Adrenal gland (tissue), 12 donors: ENCODE measurements around the gene GPC5. TPM values are rescaled to one million over a fixed set of nuclear protein-coding genes. Genes with fewer than 3 reads are reported as not detected.

Source experiments
- DNase-seq, 7 donors: peaks; one replicate each; pipeline ENCODE4 v3.0.0-alpha.2; 2019 to 2020
- H3K27ac ChIP-seq, 5 donors: fragments of 200-600 bp; sonication (generic) in 4 of 5; 1 replicate in 3 of 5; 2 replicates in 2 of 5; pipeline versions ENCODE4 v1.5.1 to v1.8.0; 2016 to 2020; ENCODE audit warnings: mild to moderate bottlenecking in 1 of 5
- H3K27me3 ChIP-seq: fragments of 200-600 bp; 2 replicates; pipeline ENCODE4 v1.8.0; 2021
- H3K36me3 ChIP-seq, 2 donors: fragments of 200-600 bp; replicated peaks in 1 of 2; 1 replicate in 1 of 2; 2 replicates in 1 of 2; pipeline versions ENCODE4 v1.5.1 to v1.8.0; 2018 to 2022
- H3K4me1 ChIP-seq, 2 donors: fragments of 200-600 bp; replicated peaks in 1 of 2; 1 replicate in 1 of 2; 2 replicates in 1 of 2; pipeline versions ENCODE4 v1.5.1 to v1.8.0; 2018 to 2021
- H3K4me3 ChIP-seq, 4 donors: fragments of 200-600 bp; sonication (generic) in 3 of 4; one replicate each; pipeline ENCODE4 v1.5.1; 2016 to 2018
- H3K9me3 ChIP-seq, 3 donors: fragments of 200-600 bp; sonication (generic) in 1 of 3; replicated peaks in 1 of 3; 1 replicate in 2 of 3; 2 replicates in 1 of 3; pipeline versions ENCODE4 v1.5.1 to v1.8.0; 2016 to 2021
- CTCF ChIP-seq, 6 experiments: fragments of 450-650 bp in 4 of 6; fragments of 200-600 bp in 2 of 6; sonication (generic) in 1 of 6; IDR thresholded peaks; 1 replicate in 5 of 6; 2 replicates in 1 of 6; pipeline versions ENCODE4 v1.5.1 to v1.8.0; 2016 to 2021; ENCODE audit warnings: antibody characterized with exemption in 6 of 6, mild to moderate bottlenecking in 2 of 6, moderate library complexity in 1 of 6
- POLR2A ChIP-seq, 2 donors: fragments of 450-650 bp; IDR thresholded peaks; one replicate each; pipeline ENCODE4 v1.6.1; 2017; ENCODE audit warnings: antibody characterized with exemption in 2 of 2, mild to moderate bottlenecking in 2 of 2, moderate library complexity in 1 of 2
- WGBS, 4 donors: extraction: QIAGEN DNeasy Blood & Tissue Kit in 2 of 4; methylation state at CpG; one replicate each; pipeline versions ENCODE4 v1.1.5 to v1.1.7; 2013 to 2017; 5-methylcytosine and 5-hydroxymethylcytosine counted together
- intact Hi-C, 2 donors: fragments of 100-400 bp; cut with DNase I; formaldehyde crosslinking; loops; one replicate each; pipeline versions ENCODE4 v1.14.1 to v1.15.0; 2022 to 2023
- polyA plus RNA-seq, 3 donors: library from polyadenylated mRNA; stranded (reverse); fragments of 200-250 nt in 2 of 3; fragments of 350-450 nt in 1 of 3; fragmentation: Illumina TruSeq in 1 of 3; extraction: RNeasy Lipid Tissue Mini Kit (QIAGEN cat#74804) in 1 of 3; gene quantifications; one replicate each; pipeline ENCODE4 v1.2.3, GENCODE V29; 2013 to 2014
- total RNA-seq, 9 donors: library from RNA; depleted of rRNA in 4 of 9; stranded (reverse); fragments of >200 nt in 4 of 9; fragments of 120-200 nt in 1 of 9; fragmentation: NEBNext Ultra II Directional in 1 of 9; extraction: Animal tissue kit (Norgen Biotek cat#: 25700) in 1 of 9; gene quantifications; one replicate each; pipeline versions ENCODE4 v1.1.0 to v1.2.4, GENCODE V29; 2013 to 2023
- donor health status: healthy with polysubstance abuse.
- donor health status: Bipolar disorder and iron deficiency.
- donor health status: DM: yes; HTN: yes; CAD: no.
- donor health status: DM: no; HTN: no; CAD: no.
- donor health status: DM: no; HTN: no; CAD: no.
- donor health status: DM: yes; HTN: yes; CAD: no.

GPC5 gene
- total and polyA plus RNA-seq, 12 donors, result 0.24 to 7.7 (median 2.1) TPM; not detected in 4

GRCh38 chr13:92612892-92613291, 1214.5 kb downstream of the GPC5 start:
- intact Hi-C loops, result no loop called here
- no peaks in the 10 kb centered on the region for H3K4me1 ChIP-seq
- no peak overlapping the region for H3K4me3 ChIP-seq
- 89 to 97% (median 94%) methylated on average over 3 of the region's 3 CpGs for WGBS, 4 donors
- TF ChIP-seq CTCF (IDR thresholded peaks at IDR 0.05), result no peak
- TF ChIP-seq POLR2A (IDR thresholded peaks at IDR 0.05), result no peak
- no peaks in the 10 kb centered on the region for H3K36me3 ChIP-seq
- H3K27ac ChIP-seq, result no peak overlapping the region
- DNase-seq, result no peak
- no peaks in the 10 kb centered on the region for H3K9me3 ChIP-seq
- H3K27me3 ChIP-seq, result no peaks in the 10 kb centered on the region

GRCh38 chr13:92613921-92614320, 1215.5 kb downstream of the GPC5 start:
- no peak for DNase-seq
- Histone ChIP-seq H3K9me3 (no peaks in the 10 kb centered on the region), H3K27me3 (no peaks in the 10 kb centered on the region), H3K4me1 (no peaks in the 10 kb centered on the region), H3K4me3 (no peak overlapping the region), H3K36me3 (no peaks in the 10 kb centered on the region), H3K27ac (no peak overlapping the region)
- intact Hi-C loops, result no loop called here
- TF ChIP-seq CTCF (IDR thresholded peaks at IDR 0.05) (no peak), POLR2A (IDR thresholded peaks at IDR 0.05) (no peak)

- Histone ChIP-seq H3K27ac (no peak overlapping the region), H3K36me3 (no peaks in the 10 kb centered on the region), H3K4me3 (no peak overlapping the region), H3K9me3 (no peaks in the 10 kb centered on the region), H3K27me3 (no peaks in the 10 kb centered on the region), H3K4me1 (no peaks in the 10 kb centered on the region)
- 85 to 90% (median 87%) methylated on average over 5 of the region's 5 CpGs for WGBS, 4 donors
- intact Hi-C loops, result no loop called here
- no peak for DNase-seq
- TF ChIP-seq POLR2A (IDR thresholded peaks at IDR 0.05), result no peak
Observed at GRCh38 chr13:92621985-92622384, 1223.6 kb downstream of the GPC5 start.

GRCh38 chr13:92622905-92623304, 1224.5 kb downstream of the GPC5 start:
- H3K36me3 ChIP-seq, result no peaks in the 10 kb centered on the region
- H3K4me3 ChIP-seq, result no peak overlapping the region
- H3K27ac ChIP-seq, result no peak overlapping the region
- WGBS, 4 donors, result 78 to 91% (median 88%) methylated on average over 3 of the region's 3 CpGs
- no peaks in the 10 kb centered on the region for H3K4me1 ChIP-seq
- intact Hi-C loops, result no loop called here
- no peak for DNase-seq
- TF ChIP-seq POLR2A (IDR thresholded peaks at IDR 0.05), result no peak
- no peak for TF ChIP-seq CTCF (IDR thresholded peaks at IDR 0.05)
- H3K9me3 ChIP-seq, result no peaks in the 10 kb centered on the region
- H3K27me3 ChIP-seq, result no peaks in the 10 kb centered on the region

- Histone ChIP-seq H3K27ac (no peak overlapping the region), H3K9me3 (no peaks in the 10 kb centered on the region), H3K4me1 (no peaks in the 10 kb centered on the region), H3K27me3 (no peaks in the 10 kb centered on the region), H3K4me3 (no peak overlapping the region), H3K36me3 (no peaks in the 10 kb centered on the region)
- 74 to 80% (median 77%) methylated on average over 4 of the region's 4 CpGs for WGBS, 4 donors
- TF ChIP-seq POLR2A (IDR thresholded peaks at IDR 0.05) (no peak), CTCF (IDR thresholded peaks at IDR 0.05) (no peak)
- intact Hi-C loops, result no loop called here
- no peak for DNase-seq
Observed at GRCh38 chr13:92626274-92626673, 1227.9 kb downstream of the GPC5 start.
